Prostate gland (tissue), 2 donors: ENCODE measurements around the gene TNXB.

Experiments used
- POLR2A ChIP-seq: fragments of 450-650 bp; IDR thresholded peaks from one replicate; pipeline ENCODE4 v1.6.1; 2016; ENCODE audit warnings: antibody characterized with exemption, mild to moderate bottlenecking
- TF ChIP-seq, protein P1 (sequence below), 4 experiments: fragments of 200-600 bp in 2 of 4; fragments of 450-650 bp in 2 of 4; sonication (generic) in 2 of 4; IDR thresholded peaks; 1 replicate in 3 of 4; 2 replicates in 1 of 4; pipeline ENCODE4 v1.5.1; 2016 to 2019; ENCODE audit warnings: antibody characterized with exemption in 4 of 4, mild to moderate bottlenecking in 2 of 4, moderate library complexity in 2 of 4

DNA sequence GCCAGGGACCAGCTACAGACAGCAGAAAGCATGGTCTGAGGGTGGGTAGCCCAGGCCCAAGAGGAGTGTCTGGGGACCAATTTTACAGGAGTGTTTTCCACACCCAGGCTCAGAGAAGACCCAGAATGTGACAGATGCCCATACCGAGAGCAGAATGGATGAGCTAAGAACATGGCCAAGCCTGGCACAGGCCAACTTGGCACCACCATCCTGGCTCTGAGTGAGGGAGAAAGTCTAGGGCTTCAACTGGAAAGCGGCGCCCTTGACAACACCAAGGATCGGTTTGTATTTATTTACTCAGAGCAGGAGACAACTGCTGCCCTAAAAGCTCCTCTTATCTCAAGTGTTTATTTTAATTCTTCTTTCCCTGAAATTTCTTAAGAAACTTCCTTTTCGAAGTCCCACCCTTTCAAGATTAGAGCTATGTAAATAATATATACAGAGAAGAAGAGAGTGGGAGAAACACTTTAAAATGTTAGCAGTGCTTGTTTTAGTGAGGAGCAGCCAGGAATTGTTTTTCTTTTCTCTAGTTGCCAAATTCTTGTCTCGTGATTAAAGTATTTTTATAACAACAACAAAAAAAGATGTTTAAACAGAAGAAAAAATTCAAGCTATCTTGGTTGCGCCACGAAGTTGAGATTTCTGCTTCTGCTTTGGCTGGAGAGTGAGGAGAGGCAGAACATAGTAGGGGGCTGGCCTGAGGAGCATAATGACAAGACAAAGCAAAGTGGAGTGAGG lies 16.2 kb downstream of the TNXB start:
- TF ChIP-seq, protein P1, sequence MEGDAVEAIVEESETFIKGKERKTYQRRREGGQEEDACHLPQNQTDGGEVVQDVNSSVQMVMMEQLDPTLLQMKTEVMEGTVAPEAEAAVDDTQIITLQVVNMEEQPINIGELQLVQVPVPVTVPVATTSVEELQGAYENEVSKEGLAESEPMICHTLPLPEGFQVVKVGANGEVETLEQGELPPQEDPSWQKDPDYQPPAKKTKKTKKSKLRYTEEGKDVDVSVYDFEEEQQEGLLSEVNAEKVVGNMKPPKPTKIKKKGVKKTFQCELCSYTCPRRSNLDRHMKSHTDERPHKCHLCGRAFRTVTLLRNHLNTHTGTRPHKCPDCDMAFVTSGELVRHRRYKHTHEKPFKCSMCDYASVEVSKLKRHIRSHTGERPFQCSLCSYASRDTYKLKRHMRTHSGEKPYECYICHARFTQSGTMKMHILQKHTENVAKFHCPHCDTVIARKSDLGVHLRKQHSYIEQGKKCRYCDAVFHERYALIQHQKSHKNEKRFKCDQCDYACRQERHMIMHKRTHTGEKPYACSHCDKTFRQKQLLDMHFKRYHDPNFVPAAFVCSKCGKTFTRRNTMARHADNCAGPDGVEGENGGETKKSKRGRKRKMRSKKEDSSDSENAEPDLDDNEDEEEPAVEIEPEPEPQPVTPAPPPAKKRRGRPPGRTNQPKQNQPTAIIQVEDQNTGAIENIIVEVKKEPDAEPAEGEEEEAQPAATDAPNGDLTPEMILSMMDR (IDR thresholded peaks at IDR 0.05), result no peak
- no peak for TF ChIP-seq POLR2A
